Prostate gland (tissue), 2 donors: Measurements from ENCODE around the gene HLA-DMA.

Experiments used
- POLR2A ChIP-seq: fragments of 450-650 bp; IDR thresholded peaks from one replicate; pipeline ENCODE4 v1.6.1; 2016; ENCODE audit warnings: antibody characterized with exemption, mild to moderate bottlenecking
- POLR2AphosphoS5 ChIP-seq: sonication (generic); formaldehyde crosslinking; IDR thresholded peaks from one replicate; pipeline ENCODE4 v1.6.1; 2017; ENCODE audit warnings: antibody characterized with exemption
- TF ChIP-seq, protein P1 (sequence below), 4 experiments: fragments of 200-600 bp in 2 of 4; fragments of 450-650 bp in 2 of 4; sonication (generic) in 2 of 4; IDR thresholded peaks; 1 replicate in 3 of 4; 2 replicates in 1 of 4; pipeline ENCODE4 v1.5.1; 2016 to 2019; ENCODE audit warnings: antibody characterized with exemption in 4 of 4, mild to moderate bottlenecking in 2 of 4, moderate library complexity in 2 of 4

DNA sequence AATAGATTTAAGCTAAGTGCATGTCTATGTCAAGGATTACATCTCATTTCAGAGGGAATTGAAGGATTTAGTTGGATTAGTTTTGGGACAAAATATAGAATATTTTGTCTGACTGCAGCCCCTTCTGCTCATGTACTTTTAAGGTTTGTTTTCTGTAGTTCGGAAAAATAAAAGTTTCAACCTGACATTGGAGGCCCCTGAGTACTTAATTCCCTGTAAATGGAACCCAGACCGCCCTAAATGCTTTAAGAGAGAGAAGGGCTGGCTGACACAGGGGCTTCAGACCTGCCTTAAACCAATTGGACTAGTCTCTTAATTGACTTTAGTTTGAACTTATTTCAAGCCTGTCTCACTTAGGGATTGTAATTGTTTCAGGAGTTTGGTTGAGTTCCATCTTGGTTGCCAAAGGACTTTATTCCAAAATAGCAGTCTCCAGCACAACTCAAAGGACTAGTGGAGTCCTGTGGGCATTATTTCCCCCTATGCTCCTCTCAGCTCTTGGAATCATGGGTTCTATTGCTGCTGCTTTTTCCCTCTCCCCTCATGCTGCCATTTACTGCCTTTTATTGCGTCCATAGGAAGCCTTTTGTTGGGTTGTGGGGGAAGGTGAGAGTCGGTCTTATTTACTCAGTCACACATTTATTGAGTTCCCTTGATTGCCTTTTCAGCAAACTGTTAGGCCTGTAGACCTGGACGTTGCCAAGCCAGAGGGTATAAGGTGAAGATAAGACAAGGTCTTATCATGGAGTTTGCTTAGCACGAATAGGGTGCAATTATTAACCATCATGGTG, 30.0 kb upstream of the HLA-DMA start:
- TF ChIP-seq, protein P1, sequence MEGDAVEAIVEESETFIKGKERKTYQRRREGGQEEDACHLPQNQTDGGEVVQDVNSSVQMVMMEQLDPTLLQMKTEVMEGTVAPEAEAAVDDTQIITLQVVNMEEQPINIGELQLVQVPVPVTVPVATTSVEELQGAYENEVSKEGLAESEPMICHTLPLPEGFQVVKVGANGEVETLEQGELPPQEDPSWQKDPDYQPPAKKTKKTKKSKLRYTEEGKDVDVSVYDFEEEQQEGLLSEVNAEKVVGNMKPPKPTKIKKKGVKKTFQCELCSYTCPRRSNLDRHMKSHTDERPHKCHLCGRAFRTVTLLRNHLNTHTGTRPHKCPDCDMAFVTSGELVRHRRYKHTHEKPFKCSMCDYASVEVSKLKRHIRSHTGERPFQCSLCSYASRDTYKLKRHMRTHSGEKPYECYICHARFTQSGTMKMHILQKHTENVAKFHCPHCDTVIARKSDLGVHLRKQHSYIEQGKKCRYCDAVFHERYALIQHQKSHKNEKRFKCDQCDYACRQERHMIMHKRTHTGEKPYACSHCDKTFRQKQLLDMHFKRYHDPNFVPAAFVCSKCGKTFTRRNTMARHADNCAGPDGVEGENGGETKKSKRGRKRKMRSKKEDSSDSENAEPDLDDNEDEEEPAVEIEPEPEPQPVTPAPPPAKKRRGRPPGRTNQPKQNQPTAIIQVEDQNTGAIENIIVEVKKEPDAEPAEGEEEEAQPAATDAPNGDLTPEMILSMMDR (IDR thresholded peaks at IDR 0.05), result no peak
- TF ChIP-seq POLR2A (no peak), POLR2AphosphoS5 (no peak)
